Left lung (tissue), 10 donors: ENCODE data around the gene RBM4B. TPM values are rescaled to one million over a fixed set of nuclear protein-coding genes. Genes with fewer than 3 reads are reported as not detected.

Source experiments
- ATAC-seq: fragments of 200-7000 bp; cut with Tn5 transposase; one replicate; pipeline ENCODE4 v1.9.1; 2020; ENCODE audit warnings: moderate library complexity
- DNase-seq, 4 donors: peaks; one replicate each; pipeline ENCODE4 v3.0.0-alpha.2; 2013 to 2020
- H3K27ac ChIP-seq, 2 donors: fragments of 200-600 bp; sonication (generic) in 1 of 2; one replicate each; pipeline versions ENCODE4 v1.5.0 to v1.8.0; 2020 to 2021
- H3K27me3 ChIP-seq, 2 donors: fragments of 200-600 bp; sonication (generic) in 1 of 2; one replicate each; pipeline versions ENCODE4 v1.5.0 to v1.8.0; 2020 to 2021
- H3K36me3 ChIP-seq, 2 donors: fragments of 200-600 bp; sonication (generic) in 1 of 2; one replicate each; pipeline versions ENCODE4 v1.5.0 to v1.8.0; 2020 to 2021
- H3K4me1 ChIP-seq, 2 donors: fragments of 200-600 bp; one replicate each; pipeline ENCODE4 v1.8.0; 2021
- H3K4me3 ChIP-seq, 2 donors: fragments of 200-600 bp; sonication (generic) in 1 of 2; one replicate each; pipeline versions ENCODE4 v1.5.0 to v1.8.0; 2020 to 2021; ENCODE audit warnings: mild to moderate bottlenecking in 1 of 2
- H3K9me3 ChIP-seq, 2 donors: fragments of 200-600 bp; sonication (generic) in 1 of 2; one replicate each; pipeline versions ENCODE4 v1.5.0 to v1.8.0; 2020 to 2021
- intact Hi-C, 2 donors: fragments of 100-400 bp; cut with DNase I; formaldehyde crosslinking; loops; one replicate each; pipeline versions ENCODE4 v1.11.2 to v1.14.2; 2022
- polyA plus RNA-seq, 6 donors: library from polyadenylated mRNA; unstranded; fragments of 120-200 nt; gene quantifications; one replicate each; pipeline ENCODE4 v1.2.1, GENCODE V29; 2013; ENCODE audit not compliant: insufficient read length in 6 of 6
- total RNA-seq, 2 donors: library from RNA; stranded (reverse); fragmentation: NEBNext Ultra II Directional; extraction: Animal tissue kit (Norgen Biotek cat#: 25700); gene quantifications; one replicate each; pipeline ENCODE4 v1.2.1, GENCODE V29; 2021
- TF ChIP-seq, protein P1 (sequence below), 2 donors: fragments of 200-600 bp; sonication (generic) in 1 of 2; IDR thresholded peaks; one replicate each; pipeline versions ENCODE4 v1.5.0 to v1.8.0; 2021; ENCODE audit warnings: antibody characterized with exemption in 2 of 2
- donor health status: DM: no; HTN: yes; CAD: no.
- donor health status: DM: no; HTN: no; CAD: no.

The RBM4B gene
- total and polyA plus RNA-seq, 8 donors, result 15.8 to 78.9 (median 71.0) TPM

DNA sequence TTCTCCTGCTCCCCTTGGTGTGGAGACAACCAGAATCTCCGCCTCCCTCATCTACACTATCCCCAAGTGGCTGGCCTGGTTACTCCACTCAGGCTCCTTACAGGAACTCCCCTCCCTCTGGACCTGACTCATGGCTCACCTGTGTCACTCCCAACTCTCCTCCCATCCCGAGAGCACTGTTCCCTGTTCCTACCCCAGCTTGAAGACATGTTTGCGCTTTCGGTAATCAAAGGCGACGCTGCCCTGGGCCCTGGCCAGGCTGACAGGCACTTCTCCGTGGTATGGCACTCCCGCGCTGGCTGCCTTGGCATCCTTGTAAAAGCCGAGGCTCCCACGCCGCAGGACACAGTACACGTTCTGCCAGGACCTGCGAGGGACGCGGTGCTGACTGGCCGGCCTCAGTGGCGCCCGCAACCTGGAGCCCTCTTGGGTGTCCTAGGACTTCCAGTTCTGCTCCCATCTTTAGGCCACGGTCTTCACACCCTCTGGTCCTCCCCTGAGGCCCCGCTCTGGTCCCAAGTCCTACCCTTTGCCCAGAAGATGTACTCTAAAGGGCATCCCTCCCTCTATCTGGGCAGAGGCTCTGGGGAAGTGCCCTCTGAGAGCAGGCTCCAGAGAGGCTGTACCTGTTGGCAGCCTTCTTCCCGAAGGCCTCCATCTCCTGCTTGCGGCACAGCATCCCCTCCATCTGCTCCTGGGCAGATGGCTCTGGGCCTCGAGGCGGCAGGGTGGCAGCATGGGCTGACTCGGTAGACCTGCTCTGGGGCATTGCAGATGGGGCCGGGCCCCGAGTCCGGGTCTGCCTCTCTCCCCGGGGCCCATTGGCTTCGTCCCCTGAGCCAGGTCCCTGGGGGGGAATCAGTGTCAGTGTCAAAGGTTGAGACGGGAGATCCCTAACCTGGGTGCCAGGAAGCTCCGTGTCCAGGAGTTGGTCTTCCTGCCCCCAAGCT lies 9.4 kb upstream of the RBM4B start:
- Histone ChIP-seq H3K9me3 (no peaks in the 10 kb centered on the region), H3K27me3 (no peaks in the 10 kb centered on the region), H3K4me1 (no peaks in the 10 kb centered on the region), H3K27ac (no peak overlapping the region), H3K36me3 (no peaks in the 10 kb centered on the region), H3K4me3 (no peak overlapping the region)
- DNase-seq (no peak), ATAC-seq (no peak)
- intact Hi-C loops, result loop anchor here in 1 of 2 donors (10.0 kb wide), 1 partner anchor 102 kb away; no protein-coding TSS in a partner anchor
- TF ChIP-seq, protein P1, sequence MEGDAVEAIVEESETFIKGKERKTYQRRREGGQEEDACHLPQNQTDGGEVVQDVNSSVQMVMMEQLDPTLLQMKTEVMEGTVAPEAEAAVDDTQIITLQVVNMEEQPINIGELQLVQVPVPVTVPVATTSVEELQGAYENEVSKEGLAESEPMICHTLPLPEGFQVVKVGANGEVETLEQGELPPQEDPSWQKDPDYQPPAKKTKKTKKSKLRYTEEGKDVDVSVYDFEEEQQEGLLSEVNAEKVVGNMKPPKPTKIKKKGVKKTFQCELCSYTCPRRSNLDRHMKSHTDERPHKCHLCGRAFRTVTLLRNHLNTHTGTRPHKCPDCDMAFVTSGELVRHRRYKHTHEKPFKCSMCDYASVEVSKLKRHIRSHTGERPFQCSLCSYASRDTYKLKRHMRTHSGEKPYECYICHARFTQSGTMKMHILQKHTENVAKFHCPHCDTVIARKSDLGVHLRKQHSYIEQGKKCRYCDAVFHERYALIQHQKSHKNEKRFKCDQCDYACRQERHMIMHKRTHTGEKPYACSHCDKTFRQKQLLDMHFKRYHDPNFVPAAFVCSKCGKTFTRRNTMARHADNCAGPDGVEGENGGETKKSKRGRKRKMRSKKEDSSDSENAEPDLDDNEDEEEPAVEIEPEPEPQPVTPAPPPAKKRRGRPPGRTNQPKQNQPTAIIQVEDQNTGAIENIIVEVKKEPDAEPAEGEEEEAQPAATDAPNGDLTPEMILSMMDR (IDR thresholded peaks at IDR 0.05), result no peak

DNA sequence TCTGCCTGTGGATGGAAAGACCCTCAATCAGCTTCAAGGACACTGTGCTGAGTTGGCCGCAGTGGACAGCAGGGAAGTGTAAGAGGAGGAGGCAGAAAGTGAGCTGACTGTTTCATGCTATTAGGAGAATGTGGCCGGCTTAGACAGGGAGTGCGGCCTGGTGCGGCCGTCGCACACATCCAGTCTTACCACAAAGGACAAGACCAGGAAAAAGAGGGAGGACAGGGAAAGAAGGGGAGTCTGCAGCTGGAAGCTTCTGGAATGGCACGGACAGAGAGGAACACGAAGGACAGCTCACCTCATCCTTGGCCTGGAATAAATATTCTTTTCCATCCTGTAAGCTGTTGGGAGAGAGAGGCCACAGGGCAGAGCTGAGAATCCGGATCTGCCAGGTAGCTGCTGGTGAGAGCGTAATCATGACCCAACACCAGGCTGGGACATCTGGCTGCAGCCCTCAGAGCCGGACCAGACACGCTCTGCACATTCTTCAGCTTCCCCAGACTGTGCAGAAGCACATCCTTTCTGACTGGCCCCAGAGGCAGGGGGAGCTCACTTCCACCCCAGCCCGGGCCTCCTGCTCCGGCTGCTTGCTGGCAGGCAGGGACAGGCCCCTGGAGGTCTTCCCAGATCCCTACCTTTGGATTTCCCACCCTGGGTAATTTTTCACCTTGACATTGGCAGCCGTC lies 8.6 kb upstream of the RBM4B start:
- TF ChIP-seq, protein P1 (IDR thresholded peaks at IDR 0.05), result no peak
- Histone ChIP-seq H3K27me3 (no peaks in the 10 kb centered on the region), H3K27ac (no peak overlapping the region), H3K36me3 (no peaks in the 10 kb centered on the region), H3K4me1 (no peaks in the 10 kb centered on the region), H3K9me3 (no peaks in the 10 kb centered on the region), H3K4me3 (no peak overlapping the region)
- intact Hi-C loops, result loop anchor here in 1 of 2 donors (10.0 kb wide), 1 partner anchor 101 kb away; no protein-coding TSS in a partner anchor
- ATAC-seq (no peak), DNase-seq (no peak)

DNA sequence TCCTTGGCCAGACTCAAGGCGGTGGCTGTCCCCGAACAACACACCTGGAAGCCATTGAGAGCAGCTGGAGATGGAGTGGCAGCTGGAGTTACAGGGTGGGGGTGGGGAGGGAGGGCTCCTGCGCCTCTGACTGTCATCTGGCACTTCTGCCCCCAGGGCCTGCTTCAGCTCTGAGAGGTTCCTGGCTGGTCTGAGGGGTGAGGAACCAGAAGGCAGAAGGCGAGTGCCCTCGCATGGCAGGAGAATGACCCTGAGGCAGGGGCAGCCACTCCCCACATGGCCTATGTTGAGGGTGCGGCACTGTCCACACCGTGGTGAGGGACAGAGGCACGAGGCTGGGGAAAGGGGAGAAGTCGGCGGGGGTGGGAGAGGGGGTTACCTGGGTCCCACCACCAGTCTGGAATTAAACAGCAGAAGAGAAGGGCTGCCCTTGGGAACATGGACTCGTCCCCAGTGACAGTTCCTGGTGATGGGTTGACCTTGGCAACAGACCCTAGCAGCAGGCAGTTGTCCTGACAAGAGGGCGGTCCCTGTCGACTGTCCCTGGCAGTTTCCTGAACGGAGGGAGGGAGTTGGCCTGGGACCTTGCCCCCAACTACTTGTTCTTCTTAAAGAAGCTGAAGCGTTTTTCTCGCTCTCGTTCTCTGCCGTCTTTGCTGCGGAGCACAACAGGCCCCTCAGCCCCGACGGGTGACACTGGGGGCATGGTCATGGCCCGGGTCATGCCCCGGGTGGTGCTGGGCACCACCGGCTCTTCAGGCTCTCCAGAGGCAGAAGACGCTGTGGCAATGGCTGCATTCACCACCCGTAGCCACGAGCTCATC lies 7.8 kb upstream of the RBM4B start:
- ATAC-seq (no peak), DNase-seq (no peak)
- H3K4me1 ChIP-seq, result no peaks in the 10 kb centered on the region
- intact Hi-C loops, result loop anchor here in 1 of 2 donors (10.0 kb wide), 1 partner anchor 101 kb away; no protein-coding TSS in a partner anchor
- H3K36me3 ChIP-seq, result no peaks in the 10 kb centered on the region
- H3K27me3 ChIP-seq, result no peaks in the 10 kb centered on the region
- no peak overlapping the region for H3K27ac ChIP-seq
- H3K4me3 ChIP-seq, result no peak overlapping the region
- TF ChIP-seq, protein P1 (IDR thresholded peaks at IDR 0.05), result no peak
- H3K9me3 ChIP-seq, result no peaks in the 10 kb centered on the region

DNA sequence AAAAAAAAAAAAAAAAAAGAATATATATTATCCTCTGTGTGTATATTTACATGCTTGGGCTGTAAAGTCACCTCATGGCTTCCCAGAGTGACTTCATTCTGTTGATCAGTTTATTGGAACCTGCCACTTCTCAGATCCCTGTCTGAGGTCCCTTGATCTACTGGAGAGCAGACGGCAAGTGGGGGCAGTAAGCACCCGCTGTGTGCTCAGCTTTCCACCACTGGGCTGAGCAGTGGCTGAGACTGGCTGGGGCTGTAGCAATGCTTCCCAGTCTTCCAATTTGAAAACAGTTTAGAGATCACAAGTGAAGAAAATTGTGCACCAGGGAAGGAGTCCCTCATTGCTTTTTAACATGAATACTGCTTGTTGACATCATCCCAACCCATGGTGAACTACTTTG lies 6.9 kb upstream of the RBM4B start:
- Histone ChIP-seq H3K4me3 (no peak overlapping the region), H3K9me3 (no peaks in the 10 kb centered on the region), H3K36me3 (no peaks in the 10 kb centered on the region), H3K27ac (no peak overlapping the region), H3K27me3 (no peaks in the 10 kb centered on the region), H3K4me1 (no peaks in the 10 kb centered on the region)
- TF ChIP-seq, protein P1 (IDR thresholded peaks at IDR 0.05), result no peak
- no peak for ATAC-seq
- intact Hi-C loops, result loop anchor here in 1 of 2 donors (10.0 kb wide), 1 partner anchor 100 kb away; no protein-coding TSS in a partner anchor
- DNase-seq, result no peak
